Measurements from ENCODE around the gene CCNQ.

The CCNQ gene

DNA sequence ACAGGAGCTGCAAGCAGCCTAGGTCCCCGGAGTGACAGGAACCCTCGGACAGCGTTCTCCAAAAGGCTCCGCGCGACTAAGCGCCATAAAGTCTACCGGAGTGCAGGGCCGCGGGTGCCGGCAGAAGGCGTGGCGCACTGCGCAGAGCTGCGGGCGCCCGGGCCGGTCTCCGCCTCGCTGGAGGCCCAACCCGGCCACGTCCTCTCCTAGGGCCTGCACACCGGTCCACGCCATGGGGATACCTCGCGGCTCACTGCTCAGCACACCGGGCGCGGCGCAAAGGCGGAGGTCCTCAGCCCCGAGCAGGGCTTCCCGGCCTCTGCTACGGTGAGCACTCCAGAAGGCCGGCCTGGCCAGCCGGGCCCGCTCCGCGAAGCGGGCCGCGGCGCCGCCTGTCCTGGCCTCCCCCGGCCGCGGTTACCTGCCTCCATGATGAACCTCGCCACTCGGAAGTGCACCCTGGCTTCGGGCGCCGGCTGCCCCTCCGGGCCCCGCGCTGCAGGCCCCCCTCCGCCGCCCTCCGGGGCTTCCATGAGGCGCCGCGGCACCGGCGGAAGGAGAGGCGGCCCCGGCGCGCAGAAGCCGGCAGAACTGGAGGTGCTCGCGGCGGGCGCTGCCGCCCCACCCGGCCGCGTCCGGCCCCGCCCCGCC lies at the start of gene CCNQ:
Gene CCNQ, minus strand, starts transcription at position 599 of the 651 bp plus-strand sequence. Its CDS starts 66 bp downstream, at position 533.
- DNase-seq, result peak; percentile 26

DNA sequence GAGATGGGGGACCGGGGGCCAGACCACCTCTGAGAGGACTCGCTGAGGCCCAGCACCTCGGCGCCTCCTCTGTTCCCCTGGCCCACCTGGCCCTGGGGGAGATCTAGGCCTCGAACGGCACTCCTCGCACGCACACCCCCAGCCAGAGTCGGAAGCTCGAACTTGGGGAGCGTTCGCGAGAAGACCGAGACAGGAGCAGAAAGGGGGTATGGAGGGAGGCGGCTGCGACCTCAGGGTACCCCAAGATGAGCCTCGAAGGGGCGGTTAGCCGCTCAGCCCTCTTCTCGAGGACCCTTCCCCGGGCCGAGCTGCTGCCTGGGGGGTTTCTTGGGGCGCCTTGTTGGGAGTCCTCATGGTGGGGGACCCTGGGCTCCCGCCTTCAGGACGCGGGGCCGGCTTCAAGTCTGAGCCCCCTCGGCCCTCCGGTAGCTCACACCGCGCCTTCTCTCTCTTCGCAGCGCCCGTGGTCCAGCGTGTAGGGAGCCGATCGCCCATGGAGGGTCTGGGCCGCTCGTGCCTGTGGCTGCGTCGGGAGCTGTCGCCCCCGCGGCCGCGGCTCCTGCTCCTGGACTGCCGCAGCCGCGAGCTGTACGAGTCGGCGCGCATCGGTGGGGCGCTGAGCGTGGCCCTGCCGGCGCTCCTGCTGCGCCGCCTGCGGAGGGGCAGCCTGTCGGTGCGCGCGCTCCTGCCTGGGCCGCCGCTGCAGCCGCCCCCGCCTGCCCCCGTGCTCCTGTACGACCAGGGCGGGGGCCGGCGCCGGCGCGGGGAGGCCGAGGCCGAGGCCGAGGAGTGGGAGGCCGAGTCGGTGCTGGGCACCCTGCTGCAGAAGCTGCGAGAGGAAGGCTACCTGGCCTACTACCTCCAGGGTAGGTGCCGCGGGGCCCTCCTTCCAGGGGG lies 48.8 kb upstream of the CCNQ start:
- DNase-seq, result no peak

- peak; percentile 16 for DNase-seq
Observed at GRCh38 chrX:153646620-153647373, 47.9 kb upstream of the CCNQ start, which contains the start of gene DUSP9. Gene DUSP9 (plus strand): TSS chrX:153647203. CDS start chrX:153647954, 751 bp downstream.

- no peak for DNase-seq
Observed at GRCh38 chrX:153645921-153646488, 47.1 kb upstream of the CCNQ start.

DNA sequence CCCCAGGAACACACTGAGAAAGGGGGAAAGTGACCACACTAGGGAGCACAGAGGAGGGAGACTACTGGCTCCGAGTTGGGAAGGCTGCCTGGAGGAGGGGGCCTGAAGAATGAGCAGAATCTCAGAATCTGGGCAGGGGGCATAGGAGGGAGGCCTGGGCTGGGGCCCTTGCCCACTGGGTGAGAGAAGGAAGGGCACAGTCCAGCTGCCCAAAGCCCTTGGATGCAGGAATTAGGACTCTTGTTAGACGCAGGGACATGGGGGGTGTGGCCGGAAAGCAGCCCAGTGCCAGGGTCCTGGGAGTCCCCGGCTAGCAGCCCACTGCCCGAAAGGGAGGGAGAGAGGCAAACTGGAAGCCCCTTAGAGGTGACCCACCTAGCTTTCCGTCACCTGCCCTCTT lies 46.2 kb upstream of the CCNQ start:
- no peak for DNase-seq

- DNase-seq, result no peak
Observed at GRCh38 chrX:153644356-153645125, 45.6 kb upstream of the CCNQ start.

GRCh38 chrX:153643431-153644351 lies 44.8 kb upstream of the CCNQ start:
- peak; percentile 2 for DNase-seq

DNA sequence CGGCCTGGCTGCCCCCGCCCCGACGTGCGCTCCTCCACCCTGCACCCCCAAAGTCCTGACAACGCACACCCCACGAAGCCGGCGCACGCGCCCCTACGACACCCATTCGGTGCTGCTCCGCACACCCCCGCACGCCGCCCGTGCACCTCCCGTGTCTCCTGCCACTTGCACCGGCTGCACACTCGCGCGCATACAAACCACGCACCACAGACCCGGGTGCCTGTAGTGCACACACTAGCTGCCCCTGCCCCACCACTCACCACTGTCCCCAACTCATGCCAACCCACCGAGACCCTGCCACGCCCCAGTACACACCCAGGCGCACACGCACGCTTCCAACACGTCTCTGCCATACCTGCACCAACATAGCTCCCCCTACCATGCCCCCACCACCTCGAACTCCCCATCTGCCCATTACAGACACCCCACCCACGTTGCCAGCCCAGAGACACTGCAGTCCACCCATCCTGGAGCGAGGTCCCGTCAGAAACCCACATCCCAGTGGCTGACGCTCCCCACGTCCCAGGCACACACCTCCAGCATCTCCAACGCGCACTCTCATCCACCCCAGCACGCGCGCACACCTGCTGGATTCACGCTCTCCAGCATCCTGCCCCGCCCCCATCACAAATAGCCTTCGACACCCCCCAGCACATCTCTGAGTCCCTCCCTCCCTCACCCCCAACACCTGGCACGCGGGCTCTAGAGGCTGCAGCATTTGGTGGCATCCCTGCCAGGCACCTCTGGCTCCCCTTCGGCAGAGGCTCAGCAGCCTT lies 43.9 kb upstream of the CCNQ start:
- no peak for DNase-seq

DNA sequence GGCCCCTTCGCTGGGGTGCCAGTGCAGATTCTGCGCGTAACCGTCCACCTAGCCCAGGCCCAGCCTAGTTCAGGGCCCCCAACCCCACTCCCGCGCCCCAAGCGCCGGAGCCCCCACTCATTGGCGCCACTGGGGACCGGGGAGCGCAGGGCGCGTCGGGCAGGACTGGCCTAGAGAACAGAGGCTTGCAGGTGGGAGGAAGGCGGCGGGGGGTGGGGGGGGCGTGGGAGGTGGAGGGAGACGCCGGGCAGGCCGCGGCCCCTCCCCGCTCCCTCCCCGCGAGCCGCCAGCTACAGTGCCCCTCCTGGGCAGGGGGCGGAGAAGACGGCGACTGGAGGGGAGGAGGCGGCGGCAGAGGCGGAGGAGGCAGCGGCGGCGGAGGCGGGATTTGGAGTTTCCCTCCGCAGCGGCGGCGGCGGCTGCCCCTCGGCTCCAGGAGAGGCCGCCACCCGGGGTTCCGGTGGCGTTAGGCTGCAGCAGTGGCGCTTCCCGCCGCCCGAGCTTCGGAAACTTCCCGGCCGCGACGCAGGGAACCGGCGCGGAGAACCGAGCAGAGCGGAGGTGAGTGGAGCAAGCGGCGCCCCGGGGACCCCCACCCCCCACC lies 43.2 kb upstream of the CCNQ start:
- DNase-seq, result no peak

DNA sequence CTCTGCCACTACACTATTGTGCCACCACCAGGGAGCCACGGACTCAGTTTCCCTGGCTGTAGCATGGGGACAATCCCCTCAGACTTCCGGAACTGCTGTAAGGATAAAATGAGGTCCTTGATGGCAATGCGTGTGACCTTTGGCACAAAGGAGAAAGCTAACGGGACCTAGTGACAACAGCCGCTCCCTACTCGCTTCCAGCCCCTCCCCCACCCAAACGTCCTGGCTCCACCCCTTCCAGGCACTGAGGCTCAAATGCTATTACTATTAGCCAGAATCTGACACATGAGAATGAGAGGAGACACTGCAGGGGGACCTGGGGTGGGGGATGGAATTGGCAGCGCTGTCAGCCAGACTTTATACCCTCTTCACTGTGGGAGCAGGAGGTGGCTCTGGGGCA lies 42.7 kb upstream of the CCNQ start:
- no peak for DNase-seq

DNA sequence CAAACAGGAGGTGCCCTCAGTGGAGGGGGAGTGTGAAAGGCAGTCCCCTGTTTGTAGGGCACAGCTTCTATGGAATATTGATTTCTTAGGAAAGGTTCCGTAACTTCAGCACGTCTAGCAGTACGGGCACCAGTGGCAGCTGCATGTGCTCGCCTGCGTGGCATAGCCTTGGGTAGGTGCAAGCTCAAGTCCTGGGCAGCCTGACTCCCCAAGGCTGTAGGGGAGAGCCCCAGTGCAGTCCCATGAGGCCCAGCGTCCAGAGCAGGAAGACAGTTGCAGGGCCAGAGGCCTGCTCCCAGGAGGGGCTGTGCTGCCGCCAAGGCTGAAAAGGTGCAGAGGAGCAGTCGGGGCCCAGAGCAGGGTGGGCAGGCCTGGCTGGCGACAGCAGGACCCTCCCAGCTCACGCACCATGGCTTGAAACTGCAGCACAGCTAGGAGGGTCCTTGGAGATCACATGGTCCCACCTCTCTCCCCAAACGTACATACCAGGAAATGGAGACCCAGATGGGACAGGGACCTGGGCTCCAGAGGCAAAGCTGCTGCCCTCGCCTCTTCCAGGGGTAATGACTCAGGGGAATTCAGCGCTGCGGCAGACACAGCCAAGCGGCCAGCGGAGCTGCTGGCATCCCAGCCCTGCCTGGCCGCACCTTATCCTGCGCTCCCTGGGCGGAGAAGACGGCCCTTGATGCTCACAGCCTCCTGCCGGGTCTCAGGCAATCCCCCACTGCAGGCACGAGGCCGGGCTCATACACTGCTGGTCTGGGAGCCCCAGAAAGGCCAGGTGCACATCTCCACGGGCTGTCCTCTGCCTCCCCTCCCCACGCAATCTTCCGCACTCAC lies 42.0 kb upstream of the CCNQ start:
- no peak for DNase-seq

DNA sequence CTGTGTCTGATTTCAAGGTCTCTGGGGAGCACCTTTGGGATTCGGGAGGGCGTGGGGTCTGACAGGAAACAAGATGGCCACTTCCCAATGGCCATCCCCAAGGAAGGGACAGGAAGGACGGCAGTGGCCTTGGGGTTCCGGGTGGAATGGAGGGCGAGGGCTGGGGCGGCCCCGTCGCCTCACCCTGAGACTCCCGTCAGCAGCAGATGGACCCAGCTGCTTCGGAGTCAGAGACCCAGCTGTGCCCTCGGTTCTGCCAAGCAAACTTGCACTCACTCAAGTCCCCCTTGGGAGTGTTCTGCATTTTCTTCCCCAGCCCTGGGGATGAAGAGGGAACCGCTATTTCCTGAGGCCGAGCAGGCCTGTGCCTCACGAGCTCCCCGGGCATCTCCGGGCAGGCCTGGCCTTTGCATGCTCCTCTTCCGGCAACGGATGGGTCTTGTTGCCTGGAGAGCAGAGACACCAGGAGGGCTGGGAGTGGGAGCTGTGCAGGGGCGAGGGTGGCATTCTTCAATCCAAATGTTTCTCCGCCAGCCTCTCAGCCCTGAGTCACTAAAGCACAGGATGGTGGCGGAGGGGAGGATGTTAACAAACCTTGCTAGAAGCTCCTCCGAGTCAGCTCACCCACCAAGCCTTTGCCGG lies 41.2 kb upstream of the CCNQ start:
- DNase-seq, result no peak

- no peak for DNase-seq
Observed at GRCh38 chrX:153639177-153640044, 40.5 kb upstream of the CCNQ start.

DNA sequence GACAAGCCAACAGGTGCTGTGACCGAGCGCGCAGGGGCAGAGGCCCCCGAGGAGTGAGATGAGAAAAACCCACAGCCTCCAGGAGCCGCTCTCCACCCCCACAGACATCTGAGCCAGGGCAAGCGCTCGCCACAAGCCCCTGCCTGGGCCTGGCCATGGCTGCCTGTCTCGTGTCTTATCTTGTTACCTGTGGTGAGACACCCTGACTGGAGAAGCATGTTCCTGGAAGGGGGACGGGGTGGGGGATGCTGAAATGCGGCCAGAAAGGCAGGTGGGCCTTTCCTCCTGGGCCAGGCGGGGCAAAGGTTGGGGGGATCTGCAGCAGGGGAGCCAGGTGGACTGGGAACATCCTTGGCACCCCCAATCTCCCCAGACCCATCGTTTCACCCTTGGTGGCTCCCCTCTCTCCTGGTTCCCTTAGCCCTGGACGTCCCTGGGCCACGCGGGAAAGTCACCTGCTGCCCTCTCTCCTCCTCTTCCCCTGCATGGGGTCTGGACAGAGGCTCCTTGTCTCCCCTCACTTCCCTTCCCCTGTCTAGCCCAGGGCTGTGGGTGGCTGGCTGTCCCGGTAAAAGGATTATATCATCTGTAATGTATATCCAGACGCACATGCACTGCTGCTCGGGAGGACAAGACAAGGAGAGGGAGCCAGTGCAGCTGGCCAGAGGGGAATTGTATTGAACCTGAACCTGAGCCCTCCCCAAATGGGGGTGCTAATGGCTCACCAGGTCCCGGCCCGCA lies 39.7 kb upstream of the CCNQ start:
- DNase-seq, result no peak

- DNase-seq, result no peak
Observed at GRCh38 chrX:153638041-153638371, 39.1 kb upstream of the CCNQ start.

DNA sequence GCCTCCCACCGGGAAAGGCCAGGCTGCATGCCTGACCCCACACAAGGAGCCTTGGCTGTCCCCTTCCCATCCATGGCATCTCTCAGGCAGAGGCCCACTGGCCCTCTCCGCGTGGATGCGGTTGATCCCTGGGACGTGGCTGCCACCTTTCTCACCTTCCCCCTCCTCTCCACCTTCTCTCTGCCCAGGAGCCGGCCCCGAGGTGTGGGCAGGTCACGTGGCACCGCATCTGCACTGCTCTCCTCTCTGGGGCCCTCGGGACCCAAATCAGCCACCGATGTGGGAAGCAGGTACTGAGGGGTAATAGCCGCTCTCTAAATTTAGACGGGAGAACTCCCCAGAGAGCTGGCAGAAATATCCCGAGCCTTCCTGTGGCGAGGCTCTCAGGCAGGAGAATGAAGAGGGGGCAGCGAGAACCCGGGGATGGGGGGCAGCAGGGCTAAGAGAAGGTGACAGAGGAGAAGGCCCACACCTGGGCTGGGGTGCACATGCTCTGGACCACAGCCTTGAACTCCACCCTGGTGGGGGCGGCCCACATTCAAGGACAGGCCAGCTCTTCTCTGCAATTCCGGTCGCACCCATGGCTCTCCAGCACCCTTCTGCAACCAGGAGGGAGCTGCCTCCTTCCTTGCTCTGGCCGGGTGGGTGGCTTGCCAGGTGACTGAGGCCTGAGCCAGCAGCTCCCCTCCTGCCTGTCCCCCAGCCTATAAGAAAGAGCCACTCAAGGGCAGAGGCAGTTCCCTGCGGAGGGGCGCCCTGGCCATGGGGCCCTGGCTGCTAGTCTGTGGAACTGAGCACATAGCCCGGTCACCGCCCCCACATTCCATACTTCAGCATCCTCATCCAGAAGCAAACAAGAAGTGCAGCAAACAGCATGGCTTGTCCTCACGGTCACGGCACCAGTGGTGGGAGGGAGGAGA lies 38.4 kb upstream of the CCNQ start:
- DNase-seq, result no peak
